Upper lobe of right lung (tissue), 1 donor: ENCODE measurements around the gene NTF4. TPM values are rescaled to one million over a fixed set of nuclear protein-coding genes. Genes with fewer than 3 reads are reported as not detected.
A peak's percentile ranks its signal among the peaks of the same experiment; 100 is the strongest.
"Not testable (repeated sequence)": the region's sequence is repeated elsewhere in the genome, so short reads cannot be mapped to it uniquely, and the experiment has no call there.

Experiments
- ATAC-seq: fragments of 200-7000 bp; cut with Tn5 transposase; one replicate; pipeline ENCODE4 v1.9.1; 2020; ENCODE audit warnings: mild to moderate bottlenecking, moderate library complexity
- DNase-seq: peaks from one replicate; pipeline ENCODE4 v3.0.0-alpha.2; 2020
- H3K27ac ChIP-seq: fragments of 200-600 bp; one replicate; pipeline ENCODE4 v1.8.0; 2022
- H3K27me3 ChIP-seq: fragments of 200-600 bp; one replicate; pipeline ENCODE4 v1.8.0; 2022; ENCODE audit warnings: mild to moderate bottlenecking
- H3K36me3 ChIP-seq: fragments of 200-600 bp; one replicate; pipeline ENCODE4 v1.8.0; 2022
- H3K4me1 ChIP-seq: fragments of 200-600 bp; one replicate; pipeline ENCODE4 v1.8.0; 2022
- H3K4me3 ChIP-seq: fragments of 200-600 bp; one replicate; pipeline ENCODE4 v1.8.0; 2022; ENCODE audit warnings: mild to moderate bottlenecking
- H3K9me3 ChIP-seq: fragments of 200-600 bp; one replicate; pipeline ENCODE4 v1.8.0; 2022
- intact Hi-C: fragments of 100-400 bp; cut with DNase I; formaldehyde crosslinking; loops from one replicate; pipeline ENCODE4 v1.11.0; 2022
- total RNA-seq: library from RNA; stranded (reverse); fragmentation: NEBNext Ultra II Directional; extraction: Animal tissue kit (Norgen Biotek cat#: 25700); gene quantifications from one replicate; pipeline ENCODE4 v1.2.1, GENCODE V29; 2021
- TF ChIP-seq, protein P1 (sequence below): fragments of 200-600 bp; IDR thresholded peaks from one replicate; pipeline ENCODE4 v1.8.0; 2022; ENCODE audit warnings: antibody characterized with exemption
- donor health status: DM: no; HTN: yes; CAD: no; lungs with severe emphysema.

The NTF4 gene
- total RNA-seq, 1 donor from 2014 or later: 2.7 TPM

DNA sequence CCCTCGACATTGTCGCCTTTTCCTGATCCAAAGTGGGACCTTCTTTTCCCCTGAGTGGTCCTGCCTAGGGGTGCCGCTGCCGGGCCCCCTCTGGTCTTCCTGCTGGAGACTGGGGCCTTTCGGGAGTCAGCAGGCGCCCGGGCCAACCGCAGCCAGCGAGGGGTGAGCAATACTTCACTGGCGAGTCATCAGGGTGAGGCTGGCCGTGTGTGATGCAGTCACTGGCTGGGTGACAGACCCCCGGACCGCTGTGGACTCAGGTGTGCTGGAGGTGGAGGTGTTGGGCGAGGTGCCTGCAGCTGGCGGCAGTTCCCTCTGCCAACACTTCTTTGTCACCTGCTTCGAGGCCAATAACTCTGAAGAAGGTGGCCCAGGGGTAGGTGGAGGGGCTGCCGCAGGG, 22.4 kb downstream of the NTF4 start:
- ATAC-seq (no peak), DNase-seq (no peak)
- Histone ChIP-seq H3K27ac (no peak overlapping the region), H3K9me3 (no peaks in the 10 kb centered on the region), H3K4me3 (no peak overlapping the region), H3K4me1 (no peaks in the 10 kb centered on the region), H3K36me3 (no peaks in the 10 kb centered on the region), H3K27me3 (no peaks in the 10 kb centered on the region)
- intact Hi-C loops: no loop called here
- TF ChIP-seq, protein P1, sequence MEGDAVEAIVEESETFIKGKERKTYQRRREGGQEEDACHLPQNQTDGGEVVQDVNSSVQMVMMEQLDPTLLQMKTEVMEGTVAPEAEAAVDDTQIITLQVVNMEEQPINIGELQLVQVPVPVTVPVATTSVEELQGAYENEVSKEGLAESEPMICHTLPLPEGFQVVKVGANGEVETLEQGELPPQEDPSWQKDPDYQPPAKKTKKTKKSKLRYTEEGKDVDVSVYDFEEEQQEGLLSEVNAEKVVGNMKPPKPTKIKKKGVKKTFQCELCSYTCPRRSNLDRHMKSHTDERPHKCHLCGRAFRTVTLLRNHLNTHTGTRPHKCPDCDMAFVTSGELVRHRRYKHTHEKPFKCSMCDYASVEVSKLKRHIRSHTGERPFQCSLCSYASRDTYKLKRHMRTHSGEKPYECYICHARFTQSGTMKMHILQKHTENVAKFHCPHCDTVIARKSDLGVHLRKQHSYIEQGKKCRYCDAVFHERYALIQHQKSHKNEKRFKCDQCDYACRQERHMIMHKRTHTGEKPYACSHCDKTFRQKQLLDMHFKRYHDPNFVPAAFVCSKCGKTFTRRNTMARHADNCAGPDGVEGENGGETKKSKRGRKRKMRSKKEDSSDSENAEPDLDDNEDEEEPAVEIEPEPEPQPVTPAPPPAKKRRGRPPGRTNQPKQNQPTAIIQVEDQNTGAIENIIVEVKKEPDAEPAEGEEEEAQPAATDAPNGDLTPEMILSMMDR: no peak

DNA sequence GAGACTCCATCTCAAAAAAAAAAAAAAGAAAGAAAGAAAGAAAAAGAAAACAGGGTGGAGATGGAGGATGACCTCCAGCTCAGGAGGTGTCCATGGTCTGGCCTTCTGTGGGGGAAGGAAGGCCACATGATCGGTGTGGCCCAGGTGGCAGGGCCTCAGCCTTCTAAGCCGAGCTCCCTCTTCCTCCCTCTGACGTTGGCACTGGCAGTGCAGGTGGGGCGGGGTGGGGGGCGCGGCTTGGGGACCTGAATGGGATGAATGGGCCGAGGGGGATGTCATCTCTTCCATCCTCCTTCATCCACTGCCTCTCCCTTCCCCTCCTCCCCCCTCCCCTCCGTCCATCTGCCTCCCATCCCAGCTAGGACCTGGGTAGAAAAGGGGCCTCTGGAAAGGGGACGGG, 24.9 kb downstream of the NTF4 start:
- not testable (repeated sequence) for ATAC-seq

DNA sequence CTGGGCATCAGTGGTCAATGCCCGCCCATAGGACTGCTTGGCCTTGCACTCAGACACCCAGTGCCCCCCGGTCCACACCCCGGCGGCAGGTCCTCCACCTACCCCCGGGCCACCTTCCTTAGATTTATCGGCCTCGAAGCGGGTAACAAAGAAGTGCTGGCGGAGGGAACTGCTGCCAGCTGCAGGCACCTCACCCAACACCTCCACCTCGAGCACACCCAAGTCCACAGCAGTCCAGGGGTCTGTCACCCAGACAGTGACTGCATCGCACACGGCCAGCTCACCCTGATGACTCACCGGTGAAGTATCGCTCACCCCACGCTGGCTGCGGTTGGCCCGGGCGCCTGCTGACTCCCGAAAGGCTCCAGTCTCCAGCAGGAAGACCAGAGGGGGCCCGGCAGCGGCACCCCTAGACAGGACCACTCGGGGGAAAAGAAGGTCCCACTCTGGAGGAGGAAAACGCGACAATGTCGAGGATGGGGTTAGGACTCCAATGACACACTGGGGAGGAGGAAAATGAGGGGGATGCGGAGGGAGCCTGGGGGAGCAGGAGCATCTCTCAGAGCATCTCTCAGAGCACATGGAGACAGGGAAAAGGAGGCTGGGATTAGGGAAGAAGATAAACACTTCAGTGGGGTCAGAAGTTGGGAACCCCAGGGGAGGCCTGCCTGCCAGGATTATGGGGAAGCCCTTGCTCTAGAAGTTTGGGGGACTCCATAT, 25.9 kb downstream of the NTF4 start:
- H3K27ac ChIP-seq, H3K27me3 ChIP-seq, intact Hi-C loops, H3K4me3 ChIP-seq, H3K36me3 ChIP-seq, H3K4me1 ChIP-seq, H3K9me3 ChIP-seq, ATAC-seq, DNase-seq: not testable (repeated sequence)

More for the DNA sequence above, 24.9 kb downstream of the NTF4 start:
- H3K4me3 ChIP-seq, H3K27ac ChIP-seq, intact Hi-C loops, DNase-seq, H3K27me3 ChIP-seq, H3K9me3 ChIP-seq, H3K36me3 ChIP-seq, H3K4me1 ChIP-seq: not testable (repeated sequence)

DNA sequence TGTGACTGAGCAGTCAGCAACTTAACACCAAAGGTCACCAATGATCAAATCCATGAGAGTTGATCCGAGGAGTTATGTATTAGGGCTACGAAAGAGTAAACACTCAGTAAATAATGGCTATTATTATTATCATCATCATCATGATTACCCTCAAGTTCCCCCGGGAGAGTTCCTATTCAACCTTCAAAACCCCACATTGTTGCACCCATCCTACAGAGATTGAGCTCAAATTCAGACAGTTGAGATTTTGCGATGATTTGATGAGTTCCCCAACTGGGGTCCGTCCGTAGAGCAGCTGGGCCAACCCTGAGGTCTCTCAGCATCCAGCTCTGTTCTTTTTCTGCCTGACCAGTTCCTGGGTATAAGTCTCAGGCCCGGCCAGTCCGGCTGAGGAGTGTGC, 26.5 kb downstream of the NTF4 start:
- H3K36me3 ChIP-seq, H3K27ac ChIP-seq, H3K9me3 ChIP-seq, ATAC-seq, H3K4me1 ChIP-seq, intact Hi-C loops, H3K27me3 ChIP-seq, DNase-seq, H3K4me3 ChIP-seq: not testable (repeated sequence)

DNA sequence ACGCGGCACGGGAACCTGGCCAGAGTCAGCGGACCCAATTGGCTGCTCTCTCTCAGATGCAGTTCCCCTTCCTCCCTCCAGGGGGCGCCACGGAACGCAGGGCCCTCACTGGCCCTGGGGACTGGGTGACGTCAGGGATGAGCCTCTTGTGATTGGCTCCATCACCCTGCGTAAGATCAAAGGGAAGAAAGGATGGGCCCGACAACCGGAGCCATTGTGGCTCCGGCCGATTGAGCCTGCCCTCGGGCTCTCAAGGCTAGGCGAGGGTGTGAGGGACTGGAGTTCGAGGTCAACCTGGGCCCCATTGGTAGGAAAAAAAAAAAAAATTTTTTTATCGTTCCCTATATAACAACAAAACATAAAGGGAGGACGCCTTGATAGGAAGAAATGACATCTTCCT, 27.8 kb downstream of the NTF4 start, which contains the start of gene CGB1:
CGB1 (minus strand) TSS at position 81 of the 400 bp plus-strand sequence. CDS start 184 bp downstream, outside the sequence.
- H3K4me3 ChIP-seq, H3K36me3 ChIP-seq, intact Hi-C loops, ATAC-seq, DNase-seq, H3K4me1 ChIP-seq, H3K9me3 ChIP-seq, H3K27ac ChIP-seq, H3K27me3 ChIP-seq: not testable (repeated sequence)
- TF ChIP-seq, protein P1: peak; percentile 38

DNA sequence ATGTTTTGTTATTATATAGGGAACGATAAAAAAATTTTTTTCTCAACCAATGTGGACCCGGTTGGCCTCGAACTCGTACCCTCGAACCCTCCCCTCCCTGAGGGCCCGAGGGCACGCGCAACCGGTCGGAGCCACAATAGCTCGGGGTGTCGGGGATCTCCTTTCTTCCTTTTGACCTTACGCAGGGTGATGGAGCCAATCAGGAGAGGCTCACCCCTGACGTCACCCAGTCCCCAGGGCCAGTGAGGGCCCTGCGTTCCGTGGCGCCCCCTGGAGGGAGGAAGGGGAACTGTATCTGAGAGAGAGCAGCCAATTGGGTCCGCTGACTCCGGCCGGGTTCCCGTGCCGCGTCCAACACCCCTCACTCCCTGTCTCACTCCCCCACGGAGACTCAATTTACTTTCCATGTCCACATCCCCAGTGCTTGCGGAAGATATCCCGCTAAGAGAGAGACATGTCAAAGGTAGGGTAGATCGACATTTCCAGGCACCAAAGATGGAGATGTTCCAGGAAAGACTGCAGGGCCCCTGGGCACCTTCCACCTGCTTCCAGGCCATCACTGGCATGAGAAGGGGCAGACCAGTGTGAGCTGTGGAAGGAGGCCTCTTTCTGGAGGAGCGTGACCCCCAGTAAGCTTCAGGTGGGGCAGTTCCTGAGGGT, 32.8 kb downstream of the NTF4 start, which contains the start of gene CGB2:
CGB2 (plus strand) TSS at position 249 of the 660 bp plus-strand sequence; CDS start at position 455, 206 bp downstream.
- ATAC-seq: peak; percentile 29
- H3K27me3 ChIP-seq, DNase-seq, H3K36me3 ChIP-seq, H3K9me3 ChIP-seq, H3K27ac ChIP-seq, intact Hi-C loops, H3K4me3 ChIP-seq, H3K4me1 ChIP-seq: not testable (repeated sequence)
- TF ChIP-seq, protein P1: peak; percentile 35

DNA sequence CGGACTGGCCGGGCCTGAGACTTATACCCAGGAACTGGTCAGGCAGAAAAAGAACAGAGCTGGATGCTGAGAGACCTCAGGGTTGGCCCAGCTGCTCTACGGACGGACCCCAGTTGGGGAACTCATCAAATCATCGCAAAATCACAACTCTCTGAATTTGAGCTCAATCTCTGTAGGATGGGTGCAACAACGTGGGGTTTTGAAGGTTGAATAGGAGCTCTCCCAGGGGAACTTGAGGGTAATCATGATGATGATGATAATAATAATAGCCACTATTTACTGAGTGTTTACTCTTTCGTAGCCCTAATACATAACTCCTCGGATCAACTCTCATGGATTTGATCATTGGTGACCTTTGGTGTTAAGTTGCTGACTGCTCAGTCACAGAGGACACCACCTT, 34.3 kb downstream of the NTF4 start:
- H3K4me3 ChIP-seq, DNase-seq, H3K4me1 ChIP-seq, intact Hi-C loops, ATAC-seq, H3K9me3 ChIP-seq, H3K27ac ChIP-seq, H3K36me3 ChIP-seq, H3K27me3 ChIP-seq: not testable (repeated sequence)

DNA sequence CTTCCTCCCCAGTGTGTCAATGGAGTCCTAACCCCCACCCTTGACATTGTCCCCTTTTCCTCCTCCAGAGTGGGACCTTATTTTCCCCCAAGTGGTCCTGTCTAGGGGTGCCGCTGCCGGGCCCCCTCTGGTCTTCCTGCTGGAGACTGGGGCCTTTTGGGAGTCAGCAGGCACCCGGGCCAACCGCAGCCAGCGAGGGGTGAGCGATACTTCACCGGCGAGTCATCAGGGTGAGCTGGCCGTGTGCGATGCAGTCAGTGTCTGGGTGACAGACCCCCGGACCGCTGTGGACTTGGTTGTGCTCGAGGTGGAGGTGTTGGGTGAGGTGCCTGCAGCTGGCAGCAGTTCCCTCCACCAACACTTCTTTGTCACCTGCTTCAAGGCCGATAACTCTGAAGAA, 34.9 kb downstream of the NTF4 start:
- H3K36me3 ChIP-seq, intact Hi-C loops, H3K27ac ChIP-seq, H3K4me1 ChIP-seq, H3K27me3 ChIP-seq, H3K4me3 ChIP-seq, ATAC-seq, H3K9me3 ChIP-seq, DNase-seq: not testable (repeated sequence)

DNA sequence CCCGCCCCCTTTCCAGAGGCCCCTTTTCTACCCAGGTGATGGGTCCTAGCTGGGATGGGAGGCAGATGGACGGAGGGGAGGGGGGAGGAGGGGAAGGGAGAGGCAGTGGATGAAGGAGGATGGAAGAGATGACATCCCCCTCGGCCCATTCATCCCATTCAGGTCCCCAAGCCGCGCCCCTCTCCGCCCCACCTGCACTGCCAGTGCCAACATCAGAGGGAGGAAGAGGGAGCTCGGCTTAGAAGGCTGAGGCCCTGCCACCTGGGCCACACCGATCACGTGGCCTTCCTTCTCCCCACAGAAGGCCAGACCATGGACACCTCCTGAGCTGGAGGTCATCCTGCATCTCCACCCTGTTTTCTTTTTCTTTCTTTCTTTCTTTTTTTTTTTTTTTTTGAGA, 35.9 kb downstream of the NTF4 start:
- H3K4me1 ChIP-seq, H3K4me3 ChIP-seq, H3K36me3 ChIP-seq, H3K27ac ChIP-seq, H3K27me3 ChIP-seq, H3K9me3 ChIP-seq, intact Hi-C loops, DNase-seq: not testable (repeated sequence)
- peak; percentile 14 for ATAC-seq

DNA sequence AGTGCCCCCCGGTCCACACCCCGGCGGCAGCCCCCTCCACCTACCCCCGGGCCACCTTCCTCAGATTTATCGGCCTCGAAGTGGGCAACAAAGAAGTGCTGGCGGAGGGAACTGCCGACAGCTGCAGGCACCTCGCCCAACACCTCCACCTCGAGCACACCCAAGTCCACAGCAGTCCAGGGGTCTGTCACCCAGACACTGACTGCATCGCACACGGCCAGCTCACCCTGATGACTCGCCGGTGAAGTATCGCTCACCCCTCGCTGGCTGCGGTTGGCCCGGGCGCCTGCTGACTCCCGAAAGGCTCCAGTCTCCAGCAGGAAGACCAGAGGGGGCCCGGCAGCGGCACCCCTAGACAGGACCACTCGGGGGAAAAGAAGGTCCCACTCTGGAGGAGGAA, 39.0 kb downstream of the NTF4 start:
- H3K9me3 ChIP-seq, intact Hi-C loops, H3K27ac ChIP-seq, H3K4me3 ChIP-seq, ATAC-seq, H3K36me3 ChIP-seq, DNase-seq, H3K27me3 ChIP-seq, H3K4me1 ChIP-seq: not testable (repeated sequence)

DNA sequence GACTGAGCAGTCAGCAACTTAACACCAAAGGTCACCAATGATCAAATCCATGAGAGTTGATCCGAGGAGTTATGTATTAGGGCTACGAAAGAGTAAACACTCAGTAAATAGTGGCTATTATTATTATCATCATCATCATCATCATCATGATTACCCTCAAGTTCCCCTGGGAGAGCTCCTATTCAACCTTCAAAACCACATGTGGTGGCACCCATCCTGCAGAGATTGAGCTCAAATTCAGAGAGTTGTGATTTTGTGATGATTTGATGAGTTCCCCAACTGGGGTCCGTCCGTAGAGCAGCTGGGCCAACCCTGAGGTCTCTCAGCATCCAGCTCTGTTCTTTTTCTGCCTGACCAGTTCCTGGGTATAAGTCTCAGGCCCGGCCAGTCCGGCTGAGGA, 39.5 kb downstream of the NTF4 start:
- intact Hi-C loops, H3K4me1 ChIP-seq, H3K4me3 ChIP-seq, DNase-seq, H3K27ac ChIP-seq, ATAC-seq, H3K9me3 ChIP-seq, H3K36me3 ChIP-seq, H3K27me3 ChIP-seq: not testable (repeated sequence)
